Activated CD4-positive, alpha-beta memory T cell treated with anti-CD3 and anti-CD28 coated beads for 36 hours (primary cell): ENCODE measurements around the gene PIH1D1. TPM values are rescaled to one million over a fixed set of nuclear protein-coding genes. Genes with fewer than 3 reads are reported as not detected.

ENCODE experiments used
- CTCF ChIA-PET: fragments of 350-600 bp; sonication (Branson Sonifier 250); formaldehyde crosslinking; loops from one replicate; lab custom pipeline; 2021; ENCODE audit warnings: antibody characterized with exemption, inconsistent platforms; lab: Charles Lee
- POLR2A ChIA-PET: fragments of 350-600 bp; sonication (Branson Sonifier 250); formaldehyde crosslinking; loops from one replicate; lab custom pipeline; 2021; ENCODE audit warnings: antibody characterized with exemption; lab: Charles Lee
- DNase-seq: peaks from one replicate; pipeline ENCODE4 v3.0.0-alpha.2; 2020
- H3K27ac Mint-ChIP-seq: one replicate; pipeline ENCODE4 v1.8.0; 2021; ENCODE audit warnings: mixed read lengths
- H3K27me3 Mint-ChIP-seq: one replicate; pipeline ENCODE4 v1.8.0; 2021; ENCODE audit warnings: mixed read lengths
- H3K36me3 Mint-ChIP-seq: one replicate; pipeline ENCODE4 v1.8.0; 2021; ENCODE audit warnings: mixed read lengths
- H3K4me1 Mint-ChIP-seq: one replicate; pipeline ENCODE4 v1.8.0; 2021; ENCODE audit warnings: low read depth, mixed read lengths
- H3K4me3 Mint-ChIP-seq: one replicate; pipeline ENCODE4 v1.8.0; 2021; ENCODE audit warnings: mild to moderate bottlenecking, mixed read lengths
- H3K9me3 Mint-ChIP-seq: one replicate; pipeline ENCODE4 v1.8.0; 2021; ENCODE audit warnings: mixed read lengths
- intact Hi-C: fragments of 100-400 bp; cut with micrococcal nuclease; formaldehyde crosslinking; loops from one replicate; pipeline ENCODE4 v1.15.1; 2023
- total RNA-seq, 2 experiments: library from RNA; stranded (reverse); gene quantifications; one replicate each; pipeline ENCODE4 v1.2.3, GENCODE V29; 2021

Gene PIH1D1
- total RNA-seq, 2 experiments from 2014 or later = 117 to 129 TPM

- no peaks in the 10 kb centered on the region for H3K36me3 Mint-ChIP-seq
Measured at GRCh38 chr19:49423985-49424303, 27.7 kb downstream of the PIH1D1 start.

GRCh38 chr19:49423071-49423984 is 28.3 kb downstream of the PIH1D1 start, which contains the start of gene PTH2:
Gene PTH2, minus strand, starts transcription at chr19:49423441. Its CDS starts 102 bp downstream, at chr19:49423339.
- H3K9me3 Mint-ChIP-seq = no peaks in the 10 kb centered on the region
- DNase-seq = no peak
- H3K4me1 Mint-ChIP-seq = peaks cover 43% of the 10 kb centered on the region
- H3K27me3 Mint-ChIP-seq = peaks cover 73% of the 10 kb centered on the region
- CTCF ChIA-PET = interaction anchor here (1.2 to 1.7 kb wide), 4 partner anchors 13 to 293 kb away, joined by 3 to 5 read pairs (median 4); no protein-coding TSS in a partner anchor
- no peaks in the 10 kb centered on the region for H3K36me3 Mint-ChIP-seq
- no peak within 1 kb of the TSS for H3K27ac Mint-ChIP-seq
- peak within 1 kb of the TSS; percentile 60 for H3K4me3 Mint-ChIP-seq
- POLR2A ChIA-PET = no interaction called here
- intact Hi-C loops = no loop called here

More at GRCh38 chr19:49423985-49424303, 27.7 kb downstream of the PIH1D1 start:
- Mint-ChIP-seq H3K4me1 (peaks cover 47% of the 10 kb centered on the region), H3K9me3 (no peaks in the 10 kb centered on the region), H3K27me3 (peaks cover 77% of the 10 kb centered on the region), H3K4me3 (peak overlapping the region; percentile 1), H3K27ac (no peak overlapping the region)
- intact Hi-C loops = no loop called here
- no peak for DNase-seq
- ChIA-PET POLR2A (no interaction called here), CTCF (interaction anchor here (1.2 to 1.5 kb wide), 3 partner anchors 14 to 294 kb away, joined by 3 to 5 read pairs (median 4); no protein-coding TSS in a partner anchor)

- no peaks in the 10 kb centered on the region for H3K36me3 Mint-ChIP-seq
- DNase-seq = peak; percentile 79
- H3K9me3 Mint-ChIP-seq = no peaks in the 10 kb centered on the region
- peak overlapping the region; percentile 60 for H3K4me3 Mint-ChIP-seq
- peaks cover 36% of the 10 kb centered on the region for H3K4me1 Mint-ChIP-seq
- H3K27me3 Mint-ChIP-seq = peaks cover 69% of the 10 kb centered on the region
- ChIA-PET POLR2A (interaction anchor here (1.3 kb wide), 1 partner anchor 13 kb away, joined by 3 read pairs; no protein-coding TSS in a partner anchor), CTCF (interaction anchor here (0.9 to 1.7 kb wide), 3 partner anchors 11 to 17 kb away, joined by 3 to 5 read pairs (median 4); no protein-coding TSS in a partner anchor)
- no peak overlapping the region for H3K27ac Mint-ChIP-seq
- intact Hi-C loops = no loop called here
Measured at GRCh38 chr19:49422407-49423070, 29.1 kb downstream of the PIH1D1 start.

- no peak for DNase-seq
- H3K36me3 Mint-ChIP-seq = no peaks in the 10 kb centered on the region
- ChIA-PET POLR2A (interaction anchor here (1.3 kb wide), 1 partner anchor 13 kb away, joined by 3 read pairs; no protein-coding TSS in a partner anchor), CTCF (interaction anchor here (0.9 to 1.7 kb wide), 4 partner anchors 9 to 18 kb away, joined by 3 to 5 read pairs (median 4); no protein-coding TSS in a partner anchor)
- peaks cover 32% of the 10 kb centered on the region for H3K4me1 Mint-ChIP-seq
- H3K27me3 Mint-ChIP-seq = peaks cover 63% of the 10 kb centered on the region
- H3K27ac Mint-ChIP-seq = no peak overlapping the region
- H3K4me3 Mint-ChIP-seq = peak overlapping the region; percentile 28
- H3K9me3 Mint-ChIP-seq = no peaks in the 10 kb centered on the region
- intact Hi-C loops = no loop called here
Measured at GRCh38 chr19:49421878-49422202, 29.8 kb downstream of the PIH1D1 start.

GRCh38 chr19:49421039-49421877 is 30.4 kb downstream of the PIH1D1 start:
- Mint-ChIP-seq H3K27me3 (peaks cover 57% of the 10 kb centered on the region), H3K4me3 (peak overlapping the region; percentile 28), H3K36me3 (no peaks in the 10 kb centered on the region), H3K4me1 (peaks cover 28% of the 10 kb centered on the region), H3K9me3 (no peaks in the 10 kb centered on the region), H3K27ac (no peak overlapping the region)
- CTCF ChIA-PET = interaction anchor here (0.8 to 1.7 kb wide), 6 partner anchors 10 to 323 kb away, joined by 3 to 5 read pairs (median 4); no protein-coding TSS in a partner anchor
- POLR2A ChIA-PET = interaction anchor here (1.3 kb wide), 1 partner anchor 12 kb away, joined by 3 read pairs; no protein-coding TSS in a partner anchor
- intact Hi-C loops = no loop called here
- DNase-seq = peak; percentile 68

- Mint-ChIP-seq H3K36me3 (no peaks in the 10 kb centered on the region), H3K27me3 (peaks cover 47% of the 10 kb centered on the region), H3K9me3 (no peaks in the 10 kb centered on the region), H3K4me1 (peaks cover 29% of the 10 kb centered on the region), H3K4me3 (no peak overlapping the region), H3K27ac (no peak overlapping the region)
- CTCF ChIA-PET = interaction anchor here (0.6 to 1.3 kb wide), 5 partner anchors 19 to 322 kb away, joined by 3 to 4 read pairs (median 3); no protein-coding TSS in a partner anchor
- POLR2A ChIA-PET = no interaction called here
- intact Hi-C loops = no loop called here
- no peak for DNase-seq
Measured at GRCh38 chr19:49420227-49420626, 31.4 kb downstream of the PIH1D1 start.

- intact Hi-C loops = no loop called here
- ChIA-PET POLR2A (no interaction called here), CTCF (interaction anchor here (1.6 to 2.4 kb wide), 3 partner anchors 15 to 220 kb away, joined by 5 to 10 read pairs (median 6); no protein-coding TSS in a partner anchor)
- DNase-seq = no peak
- peaks cover 29% of the 10 kb centered on the region for H3K4me1 Mint-ChIP-seq
- H3K27me3 Mint-ChIP-seq = peaks cover 41% of the 10 kb centered on the region
- no peak overlapping the region for H3K4me3 Mint-ChIP-seq
- no peaks in the 10 kb centered on the region for H3K9me3 Mint-ChIP-seq
- no peaks in the 10 kb centered on the region for H3K36me3 Mint-ChIP-seq
- H3K27ac Mint-ChIP-seq = no peak overlapping the region
Measured at GRCh38 chr19:49419173-49419572, 32.4 kb downstream of the PIH1D1 start.

- ChIA-PET CTCF (interaction anchor here (1.6 to 2.4 kb wide), 3 partner anchors 16 to 220 kb away, joined by 5 to 10 read pairs (median 6); no protein-coding TSS in a partner anchor), POLR2A (no interaction called here)
- no peak overlapping the region for H3K27ac Mint-ChIP-seq
- peaks cover 35% of the 10 kb centered on the region for H3K27me3 Mint-ChIP-seq
- intact Hi-C loops = no loop called here
- H3K9me3 Mint-ChIP-seq = no peaks in the 10 kb centered on the region
- no peaks in the 10 kb centered on the region for H3K36me3 Mint-ChIP-seq
- H3K4me3 Mint-ChIP-seq = no peak overlapping the region
- no peak for DNase-seq
- peaks cover 23% of the 10 kb centered on the region for H3K4me1 Mint-ChIP-seq
Measured at GRCh38 chr19:49418511-49418910, 33.1 kb downstream of the PIH1D1 start.

GRCh38 chr19:49417088-49417487 is 34.5 kb downstream of the PIH1D1 start:
- no peaks in the 10 kb centered on the region for H3K9me3 Mint-ChIP-seq
- no peak overlapping the region for H3K27ac Mint-ChIP-seq
- intact Hi-C loops = no loop called here
- ChIA-PET POLR2A (no interaction called here), CTCF (interaction anchor here (1.1 to 2.4 kb wide), 2 partner anchors 10 to 25 kb away, joined by 3 to 10 read pairs; no protein-coding TSS in a partner anchor)
- no peaks in the 10 kb centered on the region for H3K36me3 Mint-ChIP-seq
- H3K4me3 Mint-ChIP-seq = no peak overlapping the region
- DNase-seq = no peak
- H3K27me3 Mint-ChIP-seq = peaks cover 26% of the 10 kb centered on the region
- H3K4me1 Mint-ChIP-seq = peaks cover 18% of the 10 kb centered on the region

- Mint-ChIP-seq H3K27ac (no peak overlapping the region), H3K4me3 (no peak overlapping the region), H3K9me3 (no peaks in the 10 kb centered on the region), H3K36me3 (no peaks in the 10 kb centered on the region), H3K4me1 (peaks cover 19% of the 10 kb centered on the region), H3K27me3 (peaks cover 14% of the 10 kb centered on the region)
- intact Hi-C loops = no loop called here
- CTCF ChIA-PET = interaction anchor here (1.1 kb wide), 1 partner anchor 9 kb away, joined by 3 read pairs; no protein-coding TSS in a partner anchor
- POLR2A ChIA-PET = no interaction called here
- no peak for DNase-seq
Measured at GRCh38 chr19:49415810-49416200, 35.8 kb downstream of the PIH1D1 start.
